Measurements from ENCODE around the gene GTSE1. TPM values are rescaled to one million over a fixed set of nuclear protein-coding genes. Genes with fewer than 3 reads are reported as not detected.

GTSE1 gene
- total RNA-seq, 1 experiment from 2014 or later, result 15.3 TPM

- Histone ChIP-seq H3K36me3 (ENCODE audit: insufficient read depth, low read length) (peaks cover 12% of the 10 kb centered on the region), H3K79me2 (ENCODE audit: low read length) (peaks cover 11% of the 10 kb centered on the region), H3K9ac (ENCODE audit: low read length) (no peak overlapping the region), H3K4me2 (ENCODE audit: low read depth, low read length, poor library complexity, severe bottlenecking) (no peak overlapping the region), H3K4me1 (ENCODE audit: low read length) (peaks cover 11% of the 10 kb centered on the region), H3K9me2 (replicated peaks; ENCODE audit: insufficient read depth, low read length) (no peaks in the 10 kb centered on the region), H3K9me3 (ENCODE audit: low read length) (no peaks in the 10 kb centered on the region), H4K20me1 (ENCODE audit: insufficient read depth, low read depth, low read length) (no peaks in the 10 kb centered on the region), H2AFZ (ENCODE audit: low read length) (no peak overlapping the region), H3K27me3 (ENCODE audit: low read length) (no peaks in the 10 kb centered on the region), H3K4me3 (ENCODE audit: low read length) (no peak overlapping the region), H3K27ac (ENCODE audit: low read length) (no peak overlapping the region)
- DNase-seq, result no peak
Measured at GRCh38 chr22:46272196-46272595, 24.5 kb upstream of the GTSE1 start.

GRCh38 chr22:46272762-46273431, 23.8 kb upstream of the GTSE1 start:
- Histone ChIP-seq H3K4me2 (ENCODE audit: low read depth, low read length, poor library complexity, severe bottlenecking) (no peak overlapping the region), H3K9me2 (replicated peaks; ENCODE audit: insufficient read depth, low read length) (no peaks in the 10 kb centered on the region)
- DNase-seq, result no peak

DNA sequence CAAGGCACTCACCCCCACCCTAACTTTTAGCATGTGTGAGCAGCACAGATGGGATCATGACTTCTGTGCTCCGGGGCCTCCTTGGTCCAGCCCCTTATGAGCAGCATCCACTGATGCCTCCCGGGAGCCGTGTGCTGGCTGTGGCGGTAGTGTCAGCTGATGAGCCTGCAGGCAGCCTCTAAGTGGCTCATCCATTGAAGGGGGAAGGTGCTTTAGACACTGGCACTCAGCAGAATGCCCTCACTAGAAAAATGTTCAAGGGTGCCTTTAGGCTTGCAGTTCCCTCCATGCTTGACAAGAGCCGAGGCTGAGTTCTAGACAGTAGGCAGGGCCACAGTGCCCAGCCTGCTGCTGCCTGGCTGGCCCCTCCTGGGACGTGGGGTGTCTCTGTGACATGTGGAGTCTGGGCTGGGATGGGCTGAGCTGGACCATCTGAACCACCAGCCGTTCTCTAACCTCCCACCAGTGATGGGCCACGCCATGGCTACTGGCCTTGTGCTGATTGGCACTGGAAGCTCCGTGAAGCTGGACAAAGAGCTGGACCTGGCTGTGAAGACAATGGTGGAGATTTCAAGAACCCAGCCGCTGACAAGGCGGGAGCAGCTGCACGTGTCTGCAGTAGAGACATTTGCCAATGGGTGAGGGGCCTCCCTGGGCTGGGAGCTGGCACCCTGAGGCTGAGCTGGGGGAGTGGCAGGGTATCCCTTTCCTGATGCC, 23.1 kb upstream of the GTSE1 start:
- Histone ChIP-seq H3K79me2 (ENCODE audit: low read length) (peaks cover 5% of the 10 kb centered on the region; the same call in 1 of the 2 replicates), H3K27ac (ENCODE audit: low read length) (no peak overlapping the region), H3K9me2 (replicated peaks; ENCODE audit: insufficient read depth, low read length) (no peaks in the 10 kb centered on the region), H3K4me3 (ENCODE audit: low read length) (no peak overlapping the region), H4K20me1 (ENCODE audit: insufficient read depth, low read depth, low read length) (no peaks in the 10 kb centered on the region), H3K9me3 (ENCODE audit: low read length) (no peaks in the 10 kb centered on the region), H3K4me1 (ENCODE audit: low read length) (peaks cover 4% of the 10 kb centered on the region), H2AFZ (ENCODE audit: low read length) (no peak overlapping the region), H3K4me2 (ENCODE audit: low read depth, low read length, poor library complexity, severe bottlenecking) (no peak overlapping the region), H3K36me3 (ENCODE audit: insufficient read depth, low read length) (peaks cover 12% of the 10 kb centered on the region), H3K27me3 (ENCODE audit: low read length) (no peaks in the 10 kb centered on the region), H3K9ac (ENCODE audit: low read length) (no peak overlapping the region)
- no peak for DNase-seq

More at GRCh38 chr22:46272762-46273431, 23.8 kb upstream of the GTSE1 start:
- H3K9me3 ChIP-seq (ENCODE audit: low read length), result no peaks in the 10 kb centered on the region
- H3K27ac ChIP-seq (ENCODE audit: low read length), result no peak overlapping the region
- H3K9ac ChIP-seq (ENCODE audit: low read length), result no peak overlapping the region
- no peak overlapping the region for H2AFZ ChIP-seq (ENCODE audit: low read length)
- peaks cover 12% of the 10 kb centered on the region for H3K36me3 ChIP-seq (ENCODE audit: insufficient read depth, low read length)
- H3K4me1 ChIP-seq (ENCODE audit: low read length), result peaks cover 8% of the 10 kb centered on the region
- no peaks in the 10 kb centered on the region for H3K27me3 ChIP-seq (ENCODE audit: low read length)
- H4K20me1 ChIP-seq (ENCODE audit: insufficient read depth, low read depth, low read length), result no peaks in the 10 kb centered on the region
- no peak overlapping the region for H3K4me3 ChIP-seq (ENCODE audit: low read length)
- peaks cover 11% of the 10 kb centered on the region for H3K79me2 ChIP-seq (ENCODE audit: low read length)

DNA sequence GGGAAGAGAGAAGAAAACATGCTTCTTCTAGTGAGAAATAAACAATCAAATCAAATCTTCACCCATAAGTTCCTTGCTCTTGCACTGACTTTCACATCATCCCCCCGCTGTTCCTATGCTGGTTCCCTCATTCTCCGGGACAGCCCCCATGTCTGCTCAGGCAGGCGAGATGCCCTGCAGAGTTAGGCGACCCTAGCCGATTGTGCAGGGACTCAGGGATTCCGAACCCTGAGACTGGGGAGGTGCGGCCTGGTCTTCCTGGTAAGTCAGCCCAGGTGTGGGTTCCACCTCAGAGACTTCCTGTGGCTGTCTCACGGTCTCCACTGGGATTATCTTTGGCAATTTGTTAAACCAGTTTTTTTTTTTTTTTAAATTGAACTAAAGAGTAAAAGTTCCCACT, 22.3 kb upstream of the GTSE1 start:
- Histone ChIP-seq H3K4me1 (ENCODE audit: low read length) (no peaks in the 10 kb centered on the region), H3K4me3 (ENCODE audit: low read length) (no peak overlapping the region), H3K36me3 (ENCODE audit: insufficient read depth, low read length) (peaks cover 12% of the 10 kb centered on the region), H2AFZ (ENCODE audit: low read length) (no peak overlapping the region), H3K27ac (ENCODE audit: low read length) (no peak overlapping the region), H3K9ac (ENCODE audit: low read length) (no peak overlapping the region), H3K4me2 (ENCODE audit: low read depth, low read length, poor library complexity, severe bottlenecking) (no peak overlapping the region), H3K9me2 (replicated peaks; ENCODE audit: insufficient read depth, low read length) (no peaks in the 10 kb centered on the region), H3K9me3 (ENCODE audit: low read length) (no peaks in the 10 kb centered on the region), H3K79me2 (ENCODE audit: low read length) (no peaks in the 10 kb centered on the region), H3K27me3 (ENCODE audit: low read length) (no peaks in the 10 kb centered on the region), H4K20me1 (ENCODE audit: insufficient read depth, low read depth, low read length) (no peaks in the 10 kb centered on the region)
- DNase-seq, result no peak

DNA sequence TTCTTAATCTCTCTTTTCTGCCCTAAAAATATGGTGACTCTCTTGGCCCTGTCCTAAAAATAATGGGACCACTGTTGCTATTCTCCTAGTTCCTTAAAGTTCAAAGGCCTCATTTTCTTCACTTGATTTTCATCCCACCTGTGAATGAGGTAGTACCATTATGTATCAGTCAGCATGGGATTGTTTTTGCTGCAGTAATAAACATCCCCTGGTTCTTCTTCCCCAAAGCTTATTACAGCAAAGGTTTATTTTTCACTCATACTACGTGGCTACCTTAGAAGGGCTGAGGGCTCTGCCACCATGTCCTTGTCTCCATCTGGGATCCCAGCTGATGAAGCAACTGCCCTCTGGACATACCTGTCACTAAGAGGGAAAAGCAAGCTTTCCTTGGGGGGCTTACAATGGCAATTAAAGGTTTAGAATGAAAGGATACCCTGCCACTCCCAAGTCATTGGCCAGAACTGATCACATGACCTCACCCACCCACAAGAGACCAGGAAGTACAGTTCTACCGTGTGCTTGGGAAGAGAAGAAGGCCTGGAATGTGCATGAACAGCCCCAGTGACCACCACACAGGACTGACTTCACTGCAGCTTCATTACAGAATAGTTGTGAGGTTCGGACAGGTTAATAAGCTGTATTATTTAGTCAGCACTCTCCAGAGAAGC, 21.1 kb upstream of the GTSE1 start:
- H3K9me3 ChIP-seq (ENCODE audit: low read length), result no peaks in the 10 kb centered on the region
- H3K4me1 ChIP-seq (ENCODE audit: low read length), result no peaks in the 10 kb centered on the region
- H3K9ac ChIP-seq (ENCODE audit: low read length), result no peak overlapping the region
- peaks cover 12% of the 10 kb centered on the region for H3K36me3 ChIP-seq (ENCODE audit: insufficient read depth, low read length)
- DNase-seq, result no peak
- H3K27me3 ChIP-seq (ENCODE audit: low read length), result no peaks in the 10 kb centered on the region
- H2AFZ ChIP-seq (ENCODE audit: low read length), result no peak overlapping the region
- no peak overlapping the region for H3K4me3 ChIP-seq (ENCODE audit: low read length)
- no peaks in the 10 kb centered on the region for H4K20me1 ChIP-seq (ENCODE audit: insufficient read depth, low read depth, low read length)
- H3K9me2 ChIP-seq (replicated peaks; ENCODE audit: insufficient read depth, low read length), result no peaks in the 10 kb centered on the region
- no peak overlapping the region for H3K27ac ChIP-seq (ENCODE audit: low read length)
- no peak overlapping the region for H3K4me2 ChIP-seq (ENCODE audit: low read depth, low read length, poor library complexity, severe bottlenecking)
- no peaks in the 10 kb centered on the region for H3K79me2 ChIP-seq (ENCODE audit: low read length)

- Histone ChIP-seq H2AFZ (ENCODE audit: low read length) (no peak overlapping the region), H3K4me2 (ENCODE audit: low read depth, low read length, poor library complexity, severe bottlenecking) (no peak overlapping the region), H3K9me2 (replicated peaks; ENCODE audit: insufficient read depth, low read length) (no peaks in the 10 kb centered on the region), H3K4me1 (ENCODE audit: low read length) (no peaks in the 10 kb centered on the region), H3K9ac (ENCODE audit: low read length) (no peak overlapping the region), H3K36me3 (ENCODE audit: insufficient read depth, low read length) (peaks cover 12% of the 10 kb centered on the region), H3K27me3 (ENCODE audit: low read length) (no peaks in the 10 kb centered on the region), H3K27ac (ENCODE audit: low read length) (no peak overlapping the region), H3K79me2 (ENCODE audit: low read length) (no peaks in the 10 kb centered on the region), H3K9me3 (ENCODE audit: low read length) (no peaks in the 10 kb centered on the region), H4K20me1 (ENCODE audit: insufficient read depth, low read depth, low read length) (no peaks in the 10 kb centered on the region), H3K4me3 (ENCODE audit: low read length) (no peak overlapping the region)
- DNase-seq, result no peak
Measured at GRCh38 chr22:46276563-46276962, 20.1 kb upstream of the GTSE1 start.

DNA sequence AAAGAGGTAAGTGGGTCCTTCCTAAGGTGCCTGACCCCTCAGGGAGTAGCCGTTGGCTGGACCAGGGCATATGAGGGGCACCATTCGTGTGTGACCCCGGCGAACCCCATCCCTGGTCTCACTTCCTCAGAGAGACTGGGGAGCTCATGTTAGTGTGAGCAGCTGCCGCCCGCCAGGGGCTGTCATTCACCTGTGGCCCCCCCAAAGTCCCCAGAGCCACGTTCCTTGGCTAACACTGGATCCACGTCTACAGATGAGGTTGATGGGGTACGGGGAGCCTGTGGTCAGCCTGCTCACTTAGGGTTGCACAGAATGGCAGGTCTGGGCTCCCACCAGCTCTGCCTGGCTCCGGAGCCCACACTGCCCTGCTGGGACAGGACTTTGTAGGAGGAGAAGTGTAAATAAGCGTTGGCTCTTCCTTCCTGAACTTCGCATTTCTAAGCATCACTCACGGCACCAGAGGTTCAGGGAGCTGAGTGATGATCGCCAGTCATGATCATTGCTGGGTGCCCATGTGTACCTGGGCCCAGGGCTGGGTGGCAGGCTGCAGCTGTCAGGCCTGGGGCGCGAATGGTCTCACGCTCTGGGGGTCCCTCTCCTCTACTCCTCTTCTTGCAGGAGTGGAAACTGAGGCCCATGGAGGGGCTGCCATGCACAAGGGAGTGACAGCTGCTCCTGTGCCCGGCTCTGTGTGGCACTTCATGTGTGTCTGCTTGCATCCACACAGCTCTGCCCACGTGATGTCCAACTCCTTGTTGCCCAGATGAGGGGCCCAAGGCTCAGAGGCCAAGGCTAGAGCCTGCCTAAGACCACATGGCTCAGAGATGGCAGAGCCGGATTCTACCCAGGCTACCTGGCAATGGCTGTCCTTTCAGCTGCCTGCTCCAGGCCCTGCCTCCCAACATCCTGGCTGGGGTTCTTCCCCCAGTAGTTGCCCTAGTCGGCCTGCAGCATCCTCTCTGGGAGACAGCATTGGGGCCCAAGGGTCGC, 17.7 kb upstream of the GTSE1 start:
- H4K20me1 ChIP-seq (ENCODE audit: insufficient read depth, low read depth, low read length), result no peaks in the 10 kb centered on the region
- H3K27ac ChIP-seq (ENCODE audit: low read length), result no peak overlapping the region

More for the DNA sequence above, 17.7 kb upstream of the GTSE1 start:
- H3K4me1 ChIP-seq (ENCODE audit: low read length), result no peaks in the 10 kb centered on the region
- H3K9me2 ChIP-seq (replicated peaks; ENCODE audit: insufficient read depth, low read length), result no peaks in the 10 kb centered on the region
- no peak overlapping the region for H2AFZ ChIP-seq (ENCODE audit: low read length)
- no peaks in the 10 kb centered on the region for H3K9me3 ChIP-seq (ENCODE audit: low read length)
- H3K4me2 ChIP-seq (ENCODE audit: low read depth, low read length, poor library complexity, severe bottlenecking), result no peak overlapping the region
- H3K9ac ChIP-seq (ENCODE audit: low read length), result no peak overlapping the region
- H3K79me2 ChIP-seq (ENCODE audit: low read length), result no peaks in the 10 kb centered on the region
- DNase-seq, result no peak
- peaks cover 14% of the 10 kb centered on the region for H3K36me3 ChIP-seq (ENCODE audit: insufficient read depth, low read length)
- no peaks in the 10 kb centered on the region for H3K27me3 ChIP-seq (ENCODE audit: low read length)
- no peak overlapping the region for H3K4me3 ChIP-seq (ENCODE audit: low read length)
